GM18858 (cell line): ENCODE data around the gene ERMARD.

ENCODE experiments used
- ATAC-seq: cut with Tn5 transposase; IDR thresholded peaks from one replicate; pipeline ENCODE4 v1.9.1; 2021; ENCODE audit not compliant: unreplicated experiment

Gene ERMARD

DNA sequence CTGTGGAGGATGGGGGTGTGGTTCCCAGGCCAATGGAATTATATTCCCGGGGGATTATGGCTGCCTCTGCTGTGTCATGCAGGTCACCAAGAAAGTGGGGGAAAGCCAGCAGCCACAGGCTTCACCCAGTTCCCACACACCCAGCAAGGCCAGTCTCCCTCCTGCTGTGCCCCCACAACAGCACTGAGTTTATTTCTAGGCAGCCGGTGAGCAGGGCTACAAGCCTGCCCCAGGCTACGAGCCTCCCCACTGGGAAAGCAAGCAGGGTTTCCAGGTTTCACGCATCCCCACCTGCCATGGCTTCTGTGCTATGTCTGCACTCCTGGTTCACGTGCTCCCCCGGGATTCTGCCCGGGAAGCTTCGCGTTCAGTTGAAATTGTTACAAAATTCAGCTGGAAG is 72.6 kb downstream of the ERMARD start:
- ATAC-seq = no peak

DNA sequence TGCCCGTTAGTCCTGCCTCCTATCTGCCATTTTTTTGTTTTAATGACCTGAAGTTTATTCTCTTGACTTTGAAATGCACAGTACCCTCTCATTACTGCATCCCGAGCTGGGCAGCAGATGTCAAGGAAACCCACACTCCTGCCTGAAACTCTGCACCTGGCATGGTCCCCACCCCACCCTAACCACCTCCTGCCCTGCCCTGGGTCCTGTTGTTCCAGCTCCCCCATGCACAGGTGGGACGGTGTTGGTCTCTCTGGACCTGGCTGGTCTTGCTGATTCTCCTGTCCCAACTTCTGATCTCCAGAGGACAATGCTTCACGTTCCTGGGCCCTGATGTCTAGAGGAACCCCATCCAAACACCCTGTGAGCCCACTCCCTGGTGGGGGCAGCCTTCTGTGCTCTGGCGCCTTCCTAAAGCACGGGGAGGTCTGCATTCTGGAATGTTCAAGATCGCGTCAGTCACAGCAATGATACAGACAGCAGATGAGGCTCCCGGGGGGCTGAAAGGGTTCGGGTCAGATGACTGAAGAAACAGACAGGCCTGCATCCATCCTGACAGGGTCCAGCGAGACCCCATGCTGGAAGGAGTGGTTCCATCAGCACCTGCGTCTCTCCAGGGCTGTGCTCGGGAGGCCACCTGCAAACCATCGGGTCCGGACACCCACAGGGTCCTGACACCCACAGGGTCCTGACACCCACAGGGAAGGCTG is 73.6 kb downstream of the ERMARD start:
- no peak for ATAC-seq

DNA sequence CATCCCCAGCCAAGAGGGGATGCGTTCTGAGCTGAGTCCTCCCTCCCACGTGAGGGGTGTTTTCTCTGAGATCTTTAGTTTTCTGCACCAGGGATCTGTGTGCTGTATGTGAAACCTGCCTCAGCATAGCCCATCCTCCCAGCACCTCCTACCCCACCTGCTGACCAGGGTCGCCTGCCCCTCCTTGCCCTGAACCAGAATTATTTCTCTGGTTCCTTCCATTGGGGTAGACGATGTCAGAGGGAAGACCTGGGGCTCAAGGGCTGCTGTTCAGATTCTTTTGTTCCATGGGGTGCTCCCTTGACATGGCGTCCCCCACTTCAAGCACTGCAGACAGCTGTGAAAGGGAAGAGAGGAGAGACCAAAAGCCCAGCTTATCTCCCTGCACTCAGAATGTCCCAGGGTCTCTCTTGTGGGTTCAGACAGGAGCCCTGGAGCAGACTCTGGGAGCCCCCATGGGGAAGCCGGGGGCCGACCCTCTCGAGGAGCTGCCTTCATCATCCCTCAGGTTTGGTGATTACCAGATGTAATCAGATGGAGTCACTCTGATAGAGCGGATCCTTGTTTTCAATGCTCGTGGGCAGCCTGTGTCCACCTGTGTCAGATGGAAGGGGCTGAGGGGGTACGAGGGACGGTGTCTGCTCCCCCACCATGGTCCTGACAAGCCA is 74.3 kb downstream of the ERMARD start:
- no peak for ATAC-seq

DNA sequence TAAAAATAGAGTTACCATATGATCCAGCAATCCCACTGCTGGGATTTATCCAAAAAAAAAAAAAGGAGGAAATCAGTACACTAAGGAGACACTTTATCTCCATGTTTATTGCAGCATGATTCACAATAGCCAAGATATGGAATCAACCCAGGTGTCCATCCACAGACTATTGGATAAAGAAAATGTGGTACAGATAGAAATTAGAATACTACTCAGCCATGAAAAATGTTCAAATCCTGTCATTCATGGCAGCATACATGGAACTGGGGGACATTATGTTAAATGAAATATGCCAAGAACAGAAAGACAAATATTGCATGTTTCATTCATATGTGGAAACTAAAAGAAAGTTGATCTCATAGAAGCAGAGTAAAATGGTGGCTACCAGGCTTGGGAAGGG is 75.3 kb downstream of the ERMARD start:
- ATAC-seq = no peak

DNA sequence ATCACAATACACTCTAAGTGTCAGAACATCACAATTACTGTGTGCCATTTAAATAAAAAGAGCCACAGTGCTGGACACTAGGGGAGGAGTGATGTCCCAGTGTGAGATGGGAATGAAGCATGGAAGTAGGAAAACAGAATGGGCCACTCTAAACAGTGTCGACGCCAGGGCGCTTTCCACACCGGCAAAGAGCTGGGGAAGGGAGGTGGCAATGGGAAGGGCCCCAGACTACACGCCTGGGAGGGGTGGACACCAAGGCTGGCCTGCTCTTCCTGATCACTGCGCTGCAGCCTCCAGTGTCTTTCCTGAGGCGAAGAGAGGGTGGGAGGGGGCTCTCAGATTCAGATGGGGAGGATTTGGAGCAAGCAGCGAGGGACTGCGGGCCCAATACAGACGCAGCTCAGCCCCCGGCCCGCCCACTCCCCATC is 75.9 kb downstream of the ERMARD start:
- no peak for ATAC-seq

DNA sequence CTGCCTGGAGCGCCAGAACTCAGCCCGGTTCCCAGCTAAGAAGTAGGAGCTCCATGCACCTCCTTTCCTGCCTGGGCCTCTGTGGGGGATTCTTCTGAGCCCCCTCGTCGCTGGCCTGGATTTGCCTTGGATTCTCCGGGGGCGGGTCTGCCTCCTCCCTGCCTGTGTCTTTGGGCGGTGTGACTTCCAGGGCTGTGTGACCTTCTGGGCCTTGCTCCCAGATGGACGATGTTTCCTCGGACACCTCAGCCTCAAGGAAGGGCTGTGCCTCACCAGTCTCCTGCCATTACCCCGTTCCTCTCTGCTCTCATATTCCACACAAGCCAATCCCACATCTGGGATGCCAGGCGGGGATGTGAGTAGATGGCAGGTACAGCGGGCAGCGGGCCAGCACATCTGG is 76.8 kb downstream of the ERMARD start:
- ATAC-seq = no peak

DNA sequence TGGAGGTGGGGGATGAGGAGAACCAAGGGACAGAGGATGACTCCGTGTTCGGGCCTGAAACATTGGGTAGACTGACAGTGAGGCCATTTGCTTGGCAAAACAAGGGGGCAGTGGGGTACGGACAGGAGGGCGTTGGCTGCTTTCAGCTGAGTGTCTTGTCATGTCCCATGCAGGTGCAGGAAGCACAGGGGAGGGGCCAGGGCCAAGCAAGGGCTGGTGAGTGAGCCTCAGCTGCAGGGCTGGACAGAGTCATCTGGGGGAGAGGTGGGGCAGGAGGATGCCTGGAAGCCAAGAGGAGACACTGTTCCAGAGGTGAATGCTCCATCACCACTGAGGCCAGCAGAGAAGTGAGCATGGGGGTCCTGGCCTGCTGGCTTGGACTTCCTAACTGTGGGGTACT is 78.4 kb downstream of the ERMARD start:
- ATAC-seq = no peak

DNA sequence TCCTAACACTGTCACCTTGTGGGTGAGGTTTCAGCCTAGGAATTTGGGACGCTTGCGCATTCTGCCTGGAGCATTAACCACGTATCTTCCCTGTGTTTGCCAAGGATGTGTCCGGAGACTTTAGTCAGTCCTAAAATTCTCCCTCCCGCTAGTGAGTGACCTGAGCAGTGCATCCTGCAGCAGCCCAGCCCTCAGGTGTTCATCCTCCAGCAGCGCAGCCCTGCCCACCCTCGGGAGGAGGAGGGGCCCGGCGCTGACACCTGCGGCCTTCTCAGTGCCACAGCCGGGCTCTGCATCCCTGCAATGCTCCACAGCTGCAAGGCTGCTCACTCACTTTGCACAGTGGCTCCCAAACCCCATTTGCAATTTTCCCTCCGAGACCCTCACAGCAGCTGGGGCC is 79.5 kb downstream of the ERMARD start:
- no peak for ATAC-seq
